Stimulated activated CD4-positive, alpha-beta T cell treated with anti-CD3 and anti-CD28 coated beads, Interleukin-2, amount 100 ng/mL, for 4 hours (primary cell): Measurements from ENCODE around the gene CD207.
"Not testable (repeated sequence)": the region's sequence is repeated elsewhere in the genome, so short reads cannot be mapped to it uniquely, and the experiment has no call there.

Source experiments
- DNase-seq: peaks from one replicate; pipeline ENCODE4 v3.0.0-alpha.2; 2020; ENCODE audit warnings: low read depth

CD207 gene

DNA sequence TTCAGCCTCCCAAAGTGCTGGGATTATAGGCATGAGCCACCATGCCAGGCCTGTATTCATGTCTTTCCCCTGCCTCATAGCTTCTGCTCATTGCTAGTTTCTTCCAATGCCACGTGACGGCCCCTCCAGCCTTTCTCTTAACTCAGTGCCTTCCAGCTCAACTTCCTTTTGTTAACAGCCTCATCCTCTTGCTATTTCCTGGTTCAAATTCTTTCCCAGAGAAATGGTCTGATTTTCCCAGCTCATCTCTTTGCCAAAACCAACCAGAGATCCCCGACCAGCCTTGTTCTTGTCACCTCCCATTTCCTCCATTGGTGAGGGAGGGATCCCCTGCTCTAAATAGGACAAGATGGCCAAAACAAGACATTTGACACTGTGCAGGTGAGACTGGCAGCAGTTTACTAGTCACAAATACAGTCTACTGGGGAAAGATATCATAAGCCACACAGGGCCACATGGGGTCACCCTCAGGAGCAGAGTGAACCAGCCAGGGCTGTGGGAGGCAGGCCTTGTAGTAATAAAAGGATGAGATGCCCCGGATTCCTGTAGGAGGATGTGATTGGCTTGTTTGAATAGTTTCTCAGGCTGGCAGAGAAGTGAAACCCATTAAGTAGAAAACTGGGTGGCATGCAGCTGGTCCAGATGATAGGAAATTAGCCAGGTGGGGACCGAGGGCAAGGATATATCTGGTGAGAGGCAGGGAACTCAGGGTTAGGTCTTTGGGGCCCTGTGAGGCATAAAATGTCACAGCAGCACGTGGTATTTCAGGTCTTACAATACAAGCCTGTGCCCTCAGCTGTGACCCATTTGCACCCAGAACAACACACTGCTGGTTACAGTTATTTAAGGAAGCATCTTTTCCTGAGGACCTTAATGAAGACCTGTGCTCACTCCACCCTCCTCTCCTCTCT is 6.4 kb downstream of the CD207 start:
- no peak for DNase-seq

DNA sequence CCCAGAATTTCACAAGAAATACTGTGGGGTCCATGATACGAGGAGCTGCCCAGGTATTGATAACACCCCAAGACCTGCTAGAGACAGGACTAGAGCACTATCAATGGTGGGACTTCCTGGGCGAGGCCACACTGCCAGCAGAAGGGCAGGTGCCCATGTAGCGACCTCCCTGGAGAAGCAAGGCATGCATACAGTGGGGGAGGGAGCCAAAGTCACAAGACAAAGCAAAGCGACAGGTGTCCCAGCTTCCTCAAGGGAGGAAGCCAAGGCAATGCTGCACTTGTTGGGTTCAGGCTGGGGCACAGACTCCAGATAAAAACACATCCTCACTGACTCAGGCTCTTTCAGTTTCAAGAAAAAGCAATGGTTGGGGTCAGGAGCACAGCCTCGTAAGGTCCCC is 7.5 kb downstream of the CD207 start:
- no peak for DNase-seq

DNA sequence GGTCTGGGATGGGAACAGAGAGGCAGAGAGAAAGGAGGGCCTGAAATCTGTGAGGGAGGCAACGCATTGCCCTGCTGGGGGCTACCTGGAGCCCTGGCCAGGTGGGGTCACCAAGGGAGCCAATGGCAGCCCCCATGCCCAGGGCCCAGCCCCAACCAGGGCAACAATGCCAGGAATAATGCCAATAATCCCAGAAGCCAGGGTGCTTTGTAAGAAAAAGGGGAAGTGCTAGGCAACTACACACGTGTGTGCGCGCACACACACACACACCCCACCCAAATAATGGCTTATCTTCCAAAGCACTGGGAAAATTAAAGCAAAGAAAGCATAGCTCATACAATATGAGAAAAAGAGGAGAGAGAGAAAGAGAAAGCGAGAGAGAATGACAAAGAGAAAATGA is 8.2 kb downstream of the CD207 start:
- DNase-seq = no peak

DNA sequence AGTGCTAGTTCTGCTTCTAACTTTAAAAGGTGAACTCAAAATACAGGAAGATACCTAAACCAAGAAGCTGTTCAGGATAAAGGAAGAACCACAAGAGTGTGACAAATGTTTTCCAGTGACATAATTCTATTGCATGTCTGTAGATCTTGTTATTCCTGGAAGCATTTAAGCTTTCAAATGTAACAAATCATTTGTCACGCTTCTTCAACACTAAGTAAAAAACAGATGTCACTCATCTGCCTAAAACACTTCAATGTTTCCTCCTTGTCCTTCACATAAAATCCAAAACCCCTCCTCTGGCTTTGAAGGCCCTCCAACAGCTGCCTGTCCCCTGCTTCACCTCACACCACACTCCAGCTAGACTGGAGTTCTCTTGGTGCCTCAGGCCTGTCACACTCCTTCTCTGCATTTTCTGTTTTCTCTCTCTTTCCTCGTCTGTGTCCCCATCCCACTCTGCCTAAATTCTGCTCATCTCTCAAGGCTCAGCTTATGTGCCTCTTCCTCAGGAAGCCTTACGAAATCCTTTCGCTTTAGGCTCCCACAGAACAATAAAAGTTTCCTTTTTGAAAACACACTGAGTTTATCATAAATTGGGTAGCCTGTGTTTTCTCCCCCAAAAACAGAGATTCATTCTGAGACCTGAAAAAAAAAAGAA is 8.8 kb downstream of the CD207 start:
- DNase-seq = no peak

DNA sequence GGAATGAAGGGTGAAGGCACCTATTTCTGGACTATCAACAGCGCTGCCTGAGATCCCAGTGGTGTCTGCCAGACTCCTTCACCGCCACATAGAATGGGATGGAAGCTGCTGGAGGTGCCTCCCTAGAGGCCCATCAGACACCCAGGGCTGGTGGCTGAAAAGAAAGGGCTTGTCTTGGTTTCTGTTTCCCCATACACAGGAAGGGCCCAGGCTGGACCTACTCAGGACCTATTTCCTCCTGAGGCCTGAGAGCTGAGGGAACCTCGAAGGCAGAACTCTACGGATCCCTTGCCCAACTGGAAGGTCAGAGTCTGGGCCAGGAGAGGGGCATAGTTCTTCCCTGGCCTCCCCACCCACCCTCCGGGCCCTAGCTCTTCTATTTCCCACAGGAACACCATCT is 12.4 kb downstream of the CD207 start:
- no peak for DNase-seq

DNA sequence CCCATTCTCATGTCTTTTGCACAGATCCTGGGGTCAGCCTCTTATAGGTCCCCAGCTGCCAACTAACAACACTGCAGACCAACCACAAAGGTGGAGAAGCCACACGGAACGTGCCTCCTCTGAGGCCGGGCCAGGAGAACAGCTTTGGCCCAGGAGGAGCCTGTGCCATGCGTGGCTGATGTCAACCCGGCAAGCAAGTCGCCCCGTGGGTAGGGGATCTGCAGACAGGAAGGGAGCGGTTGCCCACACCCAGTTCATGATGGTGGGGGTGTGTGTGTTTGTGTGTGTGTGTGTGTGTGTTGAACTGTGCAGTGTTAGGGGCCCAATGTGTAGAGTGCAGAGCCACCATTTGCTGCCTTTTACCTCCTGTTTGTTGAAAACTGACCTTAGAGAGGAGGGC is 12.8 kb downstream of the CD207 start:
- DNase-seq = no peak

DNA sequence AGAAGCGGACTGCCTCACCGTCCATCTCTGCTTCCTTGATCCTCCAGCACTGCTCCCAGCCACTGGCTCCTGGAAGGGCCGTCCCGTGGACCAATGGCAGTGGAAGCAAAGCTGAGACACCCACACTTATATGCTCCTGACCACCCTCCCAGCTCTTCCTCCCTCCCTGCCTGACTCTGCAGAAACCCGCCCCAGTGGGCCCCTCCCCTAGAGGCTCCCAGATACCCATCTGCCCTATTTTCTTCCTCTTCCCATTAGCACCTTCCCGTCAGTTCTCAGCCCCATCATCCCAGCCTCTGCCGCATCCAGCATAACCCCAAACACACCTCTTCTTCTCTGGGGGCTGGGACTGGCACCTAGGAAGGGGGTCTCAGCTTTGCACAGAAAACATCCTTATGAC is 15.1 kb downstream of the CD207 start, which contains the start of gene CLEC4F:
Gene CLEC4F (minus strand): TSS at position 101 of the 400 bp plus-strand sequence. CDS start 76 bp downstream, at position 25.
- DNase-seq = no peak

DNA sequence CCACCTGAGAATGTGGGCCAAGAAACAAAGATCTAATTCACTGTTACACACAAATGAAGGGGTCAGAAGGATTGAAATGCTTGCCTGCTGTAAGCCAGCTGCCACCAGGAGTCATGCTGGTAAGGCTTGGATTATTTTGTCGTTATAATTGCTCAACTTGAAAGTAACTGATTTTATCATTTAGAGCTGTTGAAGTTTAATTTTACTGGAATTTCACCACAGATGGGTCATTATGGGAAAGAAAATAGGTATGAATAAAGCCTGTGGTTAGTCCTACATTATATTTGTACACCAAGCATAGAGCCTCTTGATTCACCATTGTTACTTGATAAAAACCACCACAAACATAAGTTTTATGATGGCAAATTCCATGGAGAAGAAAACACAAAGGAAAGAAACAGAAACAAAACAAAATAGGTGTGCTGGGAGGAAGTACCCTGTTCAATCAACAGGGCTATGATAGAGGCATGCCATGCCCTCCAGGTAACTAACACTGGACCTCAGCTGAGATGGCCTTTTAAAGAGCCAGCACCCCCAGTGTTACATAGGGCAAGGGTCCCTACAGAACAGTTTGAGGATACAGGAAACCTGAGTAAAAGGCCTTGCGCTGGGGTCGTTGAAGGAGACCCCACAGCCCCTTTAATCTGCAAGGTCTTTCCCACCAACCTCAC is 18.2 kb downstream of the CD207 start:
- DNase-seq = no peak

DNA sequence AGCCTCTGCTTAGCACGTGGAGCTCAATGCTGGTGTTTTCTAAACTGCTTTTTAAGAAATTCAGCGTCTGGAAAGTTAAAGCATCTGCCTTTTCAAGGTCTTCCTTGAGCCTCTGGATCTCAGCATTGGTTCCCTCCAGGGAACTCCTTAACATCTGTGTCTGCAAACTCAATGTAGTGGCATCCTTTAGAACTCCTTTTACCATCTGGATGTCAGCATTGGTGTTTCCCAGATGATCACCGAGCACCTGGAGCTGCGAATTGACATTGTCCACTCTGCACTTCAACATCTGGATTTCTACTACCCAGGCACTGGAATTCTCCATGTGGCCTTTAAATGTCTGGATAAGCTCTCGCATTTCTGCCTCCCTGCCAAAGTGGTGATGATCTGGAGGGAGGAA is 18.9 kb downstream of the CD207 start:
- DNase-seq = no peak

DNA sequence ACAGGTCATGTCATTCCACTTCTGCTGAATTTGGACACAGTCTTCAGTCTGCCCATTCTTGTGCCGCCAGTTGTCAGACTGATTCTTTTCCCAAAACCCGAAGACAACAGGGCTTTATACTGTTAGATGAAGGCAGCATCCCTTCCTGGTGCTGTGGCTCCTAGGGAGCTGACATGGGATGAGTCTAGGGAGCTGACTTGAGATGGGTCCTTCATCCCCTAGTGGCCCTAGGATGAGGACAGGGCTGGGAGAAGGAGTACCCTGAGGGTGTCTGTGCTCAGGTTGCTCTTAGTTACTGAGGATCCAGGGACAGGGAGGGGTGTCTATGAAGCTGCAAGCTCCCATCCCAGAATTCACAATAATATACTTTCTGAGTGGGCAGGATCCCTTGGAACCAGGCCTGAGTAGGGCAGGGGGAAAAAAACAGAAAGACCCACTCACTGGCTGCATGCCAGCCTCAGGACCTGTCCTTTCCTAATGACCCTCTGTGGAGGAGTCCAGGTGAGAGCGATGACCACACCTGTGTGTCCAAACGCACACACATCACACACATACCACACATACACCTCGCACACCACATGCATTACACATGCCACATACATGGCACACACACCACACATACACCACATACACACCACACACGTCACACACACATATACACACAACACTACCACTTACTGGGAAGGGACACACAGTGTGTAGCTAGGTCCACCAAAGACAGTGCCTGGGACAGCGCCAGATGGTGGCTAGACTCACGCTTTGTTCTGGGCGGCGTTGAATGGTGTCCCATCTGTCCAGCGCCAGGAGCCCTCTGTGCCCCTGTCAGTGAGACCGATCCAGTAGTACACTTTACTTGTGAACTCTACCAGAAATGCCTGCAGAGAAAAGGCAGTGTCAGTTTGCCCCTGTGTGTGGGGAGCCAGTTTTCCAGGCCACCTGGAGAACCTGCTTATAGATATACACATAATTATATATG is 26.3 kb downstream of the CD207 start:
- no peak for DNase-seq

DNA sequence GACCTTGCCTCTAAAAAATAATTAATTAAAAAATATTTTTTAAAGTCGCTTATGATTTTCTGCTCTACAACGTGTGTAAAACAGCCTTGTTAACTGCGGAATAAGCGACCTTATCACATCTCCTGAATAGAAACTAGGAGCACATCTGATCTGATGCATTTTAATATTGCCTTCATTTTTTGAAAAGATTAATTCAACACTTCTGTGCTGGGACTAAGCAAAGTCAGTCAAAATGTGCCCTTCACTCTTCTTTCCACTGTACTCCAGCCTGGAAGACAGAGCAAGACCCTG is 27.8 kb downstream of the CD207 start:
- DNase-seq = no peak

DNA sequence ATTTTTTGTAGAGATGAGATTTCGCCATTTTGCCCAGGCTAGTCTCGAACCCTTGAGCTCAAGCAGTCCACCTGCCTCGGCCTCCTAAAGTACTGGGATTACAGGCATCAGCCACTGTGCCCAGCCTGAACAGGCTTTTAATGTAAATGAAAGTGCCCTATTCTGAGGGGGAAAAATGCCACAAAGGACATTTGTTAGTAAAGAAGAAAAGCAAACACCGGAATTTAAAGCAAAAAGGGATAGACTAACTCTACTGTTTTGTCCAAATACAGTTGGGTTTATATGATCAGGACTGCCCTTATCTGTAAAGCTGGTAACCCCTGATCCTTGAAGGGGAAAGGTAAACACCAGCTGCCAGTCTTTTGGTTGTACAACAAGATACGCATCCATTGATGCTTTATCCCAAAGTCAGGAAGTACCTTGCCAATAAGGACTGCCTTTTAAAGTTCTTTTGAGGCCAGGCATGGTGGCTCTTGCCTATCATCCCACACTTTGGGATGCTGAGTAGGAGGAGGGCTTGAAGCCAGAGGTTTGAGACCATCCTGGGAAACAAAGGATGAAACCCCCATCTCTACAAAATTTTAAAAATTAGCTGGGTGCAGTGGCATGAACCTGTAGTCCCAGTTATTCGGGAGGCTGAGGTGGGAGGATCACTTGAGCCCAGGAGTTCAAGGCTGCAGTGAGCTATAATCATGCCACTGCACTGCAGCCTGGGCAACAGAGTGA is 28.4 kb downstream of the CD207 start:
- DNase-seq = no peak

DNA sequence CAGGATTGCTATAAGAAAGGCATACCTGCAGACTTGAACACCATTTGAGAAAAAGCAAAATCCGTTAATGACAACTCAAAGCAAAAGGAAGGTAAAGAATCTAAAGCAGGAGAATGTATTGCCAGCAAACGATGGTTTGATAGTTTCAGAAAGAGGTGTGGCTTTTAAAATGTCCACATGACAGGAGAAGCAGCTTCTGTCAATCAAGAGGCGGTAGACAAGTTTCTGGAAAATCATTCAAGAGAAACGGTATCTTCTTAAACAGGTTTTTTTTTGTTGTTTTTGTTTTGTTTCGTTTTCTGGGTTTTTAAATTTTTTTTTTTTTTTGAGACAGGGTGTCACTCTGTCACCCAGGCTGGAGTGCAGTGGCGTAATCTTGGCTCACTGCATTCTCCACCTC is 29.0 kb downstream of the CD207 start:
- DNase-seq = no peak

DNA sequence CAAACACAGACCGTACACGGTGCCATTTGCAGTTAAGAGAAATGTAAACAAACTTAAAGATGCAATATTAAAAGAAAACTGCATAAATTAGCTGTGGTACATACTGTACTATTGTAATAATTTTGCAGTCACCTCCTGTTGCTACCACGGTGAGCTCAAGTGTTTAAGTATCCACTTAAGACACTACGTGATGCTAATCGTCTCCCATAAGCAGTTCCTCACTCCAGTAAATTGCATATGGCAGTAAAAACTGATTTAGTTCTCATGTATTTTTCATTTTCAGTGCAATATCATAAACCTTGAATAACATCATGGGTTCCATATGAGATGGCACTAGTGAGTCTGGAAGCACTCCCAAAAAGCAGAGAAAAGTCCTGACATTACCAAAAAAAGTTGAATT is 29.6 kb downstream of the CD207 start:
- DNase-seq = no peak

DNA sequence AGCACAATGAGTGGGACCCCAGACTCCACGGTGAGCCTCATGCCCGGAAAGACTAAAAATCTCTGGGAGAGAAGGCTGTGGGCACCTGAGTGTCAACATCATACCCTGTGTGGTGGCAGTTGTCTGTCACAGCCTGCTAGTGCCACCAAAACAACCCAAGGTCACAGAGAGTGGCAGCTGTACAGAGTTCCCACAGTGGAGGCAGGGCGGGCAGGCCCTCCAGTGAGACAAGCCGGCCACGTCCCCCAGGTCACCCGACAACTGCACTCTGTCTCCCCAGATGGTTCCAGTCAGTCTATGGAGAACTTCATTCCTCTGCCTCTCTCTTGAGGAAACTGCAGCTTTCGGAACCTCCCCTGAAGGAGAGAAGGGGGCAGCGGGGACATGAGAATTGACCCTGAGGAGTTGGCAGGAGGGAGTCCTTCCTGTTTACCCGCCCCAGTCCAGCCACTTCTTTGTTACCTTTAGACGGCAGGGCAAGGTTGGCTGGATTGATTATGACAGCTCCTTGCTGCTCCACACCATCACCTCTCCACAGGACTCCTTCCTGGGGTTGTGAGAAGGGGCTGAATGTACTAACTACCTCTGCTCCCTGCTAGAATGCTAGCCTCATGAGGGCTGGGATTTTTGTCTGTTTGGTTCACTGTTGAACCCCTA is 33.9 kb downstream of the CD207 start:
- no peak for DNase-seq

DNA sequence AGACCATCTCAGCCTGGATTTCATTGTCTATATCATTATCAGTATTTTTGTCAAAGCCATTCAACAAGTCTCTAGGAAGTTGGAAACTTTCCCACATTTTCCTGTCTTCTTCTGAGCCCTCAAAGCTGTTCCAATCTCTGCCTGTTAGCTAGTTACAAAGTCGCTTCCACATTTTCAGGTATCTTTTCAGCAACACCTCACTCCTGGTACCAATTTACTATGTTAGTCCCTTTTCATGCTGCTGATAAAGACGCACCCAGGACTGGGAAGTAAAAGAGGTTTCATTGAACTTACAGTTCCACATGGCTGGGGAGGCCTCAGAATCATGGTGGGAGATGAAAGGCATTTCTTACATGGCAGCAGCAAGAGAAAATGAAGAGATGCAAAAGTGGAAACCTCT is 35.9 kb downstream of the CD207 start:
- DNase-seq = no peak

DNA sequence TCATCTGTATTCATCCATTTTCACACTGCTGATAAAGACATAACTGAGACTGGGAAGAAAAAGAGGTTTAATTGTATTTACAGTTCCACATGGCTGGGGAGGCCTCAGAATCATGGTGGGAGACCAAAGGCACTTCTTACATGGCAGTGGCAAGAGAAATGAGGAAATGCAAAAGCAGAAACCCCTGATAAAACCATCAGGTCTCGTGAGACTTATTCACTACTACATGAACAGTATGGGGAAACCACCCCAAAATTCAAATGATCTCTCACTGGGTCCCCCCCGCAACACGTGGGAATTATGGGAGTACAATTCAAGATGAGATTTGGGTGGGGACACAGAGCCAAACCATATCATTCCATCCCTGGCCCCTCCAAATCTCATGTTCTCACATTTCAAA is 37.6 kb downstream of the CD207 start:
- not testable (repeated sequence) for DNase-seq

DNA sequence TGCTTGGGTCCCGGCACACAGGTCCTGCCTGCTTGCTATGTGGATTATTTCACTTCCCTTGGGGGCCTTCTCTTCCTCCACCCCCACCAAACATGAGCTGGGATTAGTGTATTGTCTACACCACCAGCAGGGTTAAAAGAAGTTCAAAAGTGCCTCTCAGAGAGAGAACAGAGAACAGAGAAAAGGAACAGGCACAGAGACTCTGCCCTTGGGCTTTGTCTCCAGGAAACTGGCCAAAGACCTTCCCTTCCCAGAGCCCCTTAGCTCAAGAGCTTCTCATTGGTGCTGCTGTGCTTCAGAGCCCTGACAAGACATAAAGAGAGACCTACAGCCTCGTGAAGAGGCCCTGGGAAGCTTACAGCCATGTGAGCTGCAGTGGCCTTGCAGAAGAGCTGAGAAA is 38.1 kb downstream of the CD207 start:
- DNase-seq = no peak

DNA sequence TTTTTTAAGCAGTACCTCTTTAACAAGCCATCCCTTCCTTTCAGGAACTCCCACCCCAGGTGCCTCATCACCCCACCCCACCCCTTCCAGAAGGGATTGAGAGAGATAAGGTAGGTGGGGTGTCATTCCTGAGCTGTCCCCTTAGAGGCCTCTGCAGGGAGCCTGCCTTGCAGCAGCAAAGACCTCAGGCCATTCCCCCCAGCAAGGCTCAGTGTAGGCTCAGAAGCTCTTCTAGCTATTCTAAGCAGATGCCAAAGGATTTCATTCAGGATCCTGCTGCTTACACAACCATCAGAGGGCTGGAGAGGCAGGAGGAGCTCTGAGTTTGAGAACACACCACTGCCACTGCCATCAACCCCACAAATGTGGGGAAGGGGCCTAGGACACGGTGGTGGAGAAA is 39.4 kb downstream of the CD207 start:
- no peak for DNase-seq

DNA sequence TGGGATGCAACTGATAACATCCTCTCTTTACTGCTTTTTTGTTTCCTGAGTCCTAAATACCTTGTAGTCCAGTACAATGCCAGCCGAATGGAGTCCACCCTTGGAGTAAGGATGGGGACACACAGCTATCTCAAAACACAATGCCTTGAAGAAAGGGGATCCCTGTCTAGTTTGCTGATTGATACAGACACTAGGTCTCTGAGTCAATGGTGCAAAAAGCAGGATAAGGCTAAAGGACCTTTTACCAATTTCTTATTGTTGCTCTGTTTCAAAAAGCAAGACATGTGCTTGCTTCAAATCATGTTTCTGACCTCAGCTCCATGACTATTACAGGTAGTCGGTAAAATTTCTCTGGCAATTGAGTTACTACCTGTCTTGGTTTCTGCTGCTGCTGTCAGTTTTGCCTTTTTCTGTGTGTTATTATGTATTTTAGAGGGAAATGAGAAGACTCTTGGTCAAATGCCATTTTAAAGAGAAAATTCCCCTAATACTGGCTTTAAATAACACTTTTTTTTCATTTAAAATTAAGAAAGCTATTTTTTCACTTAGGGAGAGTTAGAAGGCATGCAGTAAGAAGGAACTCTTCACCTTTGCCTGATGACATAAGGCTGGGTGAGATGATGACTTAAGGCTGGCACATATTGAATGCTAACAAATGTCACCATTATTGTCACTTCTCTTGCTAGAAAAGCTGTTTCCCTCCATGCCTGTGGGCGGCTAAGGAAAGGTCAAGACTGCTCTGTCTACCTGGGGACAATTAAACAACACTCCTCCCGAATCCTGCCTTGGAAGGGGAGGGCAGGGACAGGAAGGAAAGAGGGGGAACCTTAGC is 40.2 kb downstream of the CD207 start:
- DNase-seq = no peak
